ENCODE results near the gene DOCK2.
"Not testable (repeated sequence)": the region's sequence is repeated elsewhere in the genome, so short reads cannot be mapped to it uniquely, and the experiment has no call there.

- not testable (repeated sequence) for TF ChIP-seq CTCF, POLR2A (IDR thresholded peaks at IDR 0.05)
Measured at GRCh38 chr5:169725665-169726064, 88.6 kb downstream of the DOCK2 start.

All from lower leg skin (tissue), 3 donors.